Activated CD8-positive, alpha-beta memory T cell treated with anti-CD3 and anti-CD28 coated beads for 24 hours (primary cell): ENCODE results near the gene OR11G2.
"Not testable (repeated sequence)": the region's sequence is repeated elsewhere in the genome, so short reads cannot be mapped to it uniquely, and the experiment has no call there.

ENCODE experiments used
- DNase-seq: peaks from one replicate; pipeline ENCODE4 v3.0.0-alpha.2; 2020

Gene OR11G2

GRCh38 chr14:20235415-20235814 lies 44.7 kb downstream of the OR11G2 start:
- not testable (repeated sequence) for DNase-seq

GRCh38 chr14:20247646-20248246 lies 57.0 kb downstream of the OR11G2 start:
- no peak for DNase-seq
